ENCODE measurements around the gene WWC1.

The WWC1 gene
- 3.9 to 4.3 reads per million in 2 donors for total RNA-seq

- peak; percentile 59 for DNase-seq
Measured at GRCh38 chr5:168291342-168291963, at the start of gene WWC1. Gene WWC1 (plus strand): TSS chr5:168291645. CDS start chr5:168292153, 508 bp downstream.

GRCh38 chr5:168244838-168245559, 46.4 kb upstream of the WWC1 start:
- DNase-seq, result no peak

GRCh38 chr5:168249923-168250322, 41.5 kb upstream of the WWC1 start:
- no peak for DNase-seq

- no peak for DNase-seq
Measured at GRCh38 chr5:168251259-168251658, 40.2 kb upstream of the WWC1 start.

- DNase-seq, result no peak
Measured at GRCh38 chr5:168254013-168254693, 37.3 kb upstream of the WWC1 start.

- DNase-seq, result no peak
Measured at GRCh38 chr5:168260353-168261226, 30.9 kb upstream of the WWC1 start.

GRCh38 chr5:168261227-168261571, 30.2 kb upstream of the WWC1 start:
- no peak for DNase-seq

GRCh38 chr5:168262042-168262743, 29.3 kb upstream of the WWC1 start:
- DNase-seq, result no peak

- no peak for DNase-seq
Measured at GRCh38 chr5:168263121-168263520, 28.3 kb upstream of the WWC1 start.

- no peak for DNase-seq
Measured at GRCh38 chr5:168266016-168266415, 25.4 kb upstream of the WWC1 start.

GRCh38 chr5:168268949-168269936, 22.2 kb upstream of the WWC1 start:
- DNase-seq, result peak; percentile 62

- DNase-seq, result no peak
Measured at GRCh38 chr5:168269937-168270330, 21.5 kb upstream of the WWC1 start.

- DNase-seq, result no peak
Measured at GRCh38 chr5:168270476-168270875, 21.0 kb upstream of the WWC1 start.

GRCh38 chr5:168273056-168273980, 18.1 kb upstream of the WWC1 start:
- DNase-seq, result no peak

- no peak for DNase-seq
Measured at GRCh38 chr5:168274406-168274805, 17.0 kb upstream of the WWC1 start.

GRCh38 chr5:168275940-168276339, 15.5 kb upstream of the WWC1 start:
- no peak for DNase-seq

- DNase-seq, result no peak
Measured at GRCh38 chr5:168282120-168282519, 9.3 kb upstream of the WWC1 start.

- DNase-seq, result no peak
Measured at GRCh38 chr5:168284809-168285208, 6.6 kb upstream of the WWC1 start.

GRCh38 chr5:168285696-168286095, 5.7 kb upstream of the WWC1 start:
- no peak for DNase-seq

- DNase-seq, result no peak
Measured at GRCh38 chr5:168286386-168286785, 5.1 kb upstream of the WWC1 start.
